Inferior parietal cortex (tissue), 1 donor: ENCODE data around the gene HDHD3.

Experiments
- DNase-seq: peaks from one replicate; pipeline ENCODE4 v3.0.0-alpha.2; 2016; ENCODE audit errors: extremely low spot score

Gene HDHD3

DNA sequence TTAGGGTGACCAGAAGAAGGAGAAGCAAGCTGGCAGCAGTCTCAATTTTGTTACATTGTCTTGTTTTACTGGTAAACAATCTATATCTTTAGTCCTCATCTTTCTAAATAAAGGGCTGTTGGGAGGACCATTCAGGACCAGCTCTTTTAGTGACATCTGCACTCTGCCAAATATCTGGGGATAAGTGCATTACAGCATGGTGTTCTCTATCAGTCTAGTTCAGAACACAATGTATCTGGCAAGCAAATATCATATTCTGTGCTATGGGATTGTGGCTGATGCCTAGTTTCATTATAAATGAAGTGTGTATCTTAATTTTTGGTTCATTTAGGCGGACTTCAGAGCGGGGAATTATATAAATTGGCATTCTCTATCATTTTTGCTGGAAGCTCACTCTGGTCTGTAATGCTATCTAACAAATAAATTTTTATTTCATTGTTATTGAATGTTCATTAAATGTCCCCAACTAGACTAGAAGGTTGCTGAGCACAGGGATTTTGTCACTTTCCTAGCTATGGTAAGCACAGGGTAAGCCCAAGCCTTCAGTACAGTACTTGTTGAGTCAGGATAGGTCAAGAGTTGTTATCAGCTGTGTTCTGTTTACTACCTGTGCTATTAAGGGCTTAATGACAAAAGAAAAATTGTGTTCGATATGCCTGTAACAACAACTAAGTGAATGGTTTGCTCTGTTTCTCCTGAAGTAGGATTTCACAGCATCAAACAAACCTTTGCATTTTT, 48.6 kb downstream of the HDHD3 start:
- DNase-seq = no peak

DNA sequence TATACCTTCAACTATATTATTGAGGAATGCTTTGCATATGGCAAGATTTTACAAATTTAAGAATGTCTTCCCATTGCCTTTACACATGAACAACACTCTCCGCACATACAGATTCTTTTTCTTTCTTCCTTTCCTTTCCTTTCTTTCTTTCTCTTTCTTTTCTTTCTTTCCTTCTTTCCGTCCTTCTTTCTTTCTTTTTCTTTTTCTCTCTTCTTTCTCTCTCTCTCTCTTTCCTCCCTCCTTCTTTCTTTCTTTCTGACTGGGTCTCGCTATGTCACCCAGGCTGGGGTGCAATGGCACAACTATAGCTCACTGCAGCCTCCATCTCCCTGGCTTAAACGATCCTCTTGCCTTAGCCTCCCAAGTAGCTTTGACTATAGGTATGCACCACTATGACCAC, 50.6 kb downstream of the HDHD3 start:
- DNase-seq = no peak
